ENCODE data around the gene RFX6.

Gene RFX6

GRCh38 chr6:116963972-116964371, 86.9 kb downstream of the RFX6 start:
- DNase-seq (ENCODE audit: low read depth, low spot score) = no peak
- no peak overlapping the region for H3K4me3 ChIP-seq (ENCODE audit: low read length)

GRCh38 chr6:116966675-116967576, 89.9 kb downstream of the RFX6 start:
- H3K4me3 ChIP-seq (ENCODE audit: low read length) = no peak overlapping the region
- no peak for DNase-seq (ENCODE audit: low read depth, low spot score)

GRCh38 chr6:116969211-116969863, 92.3 kb downstream of the RFX6 start:
- no peak overlapping the region for H3K4me3 ChIP-seq (ENCODE audit: low read length)
- peak; percentile 47 for DNase-seq (ENCODE audit: low read depth, low spot score)

- no peak overlapping the region for H3K4me3 ChIP-seq (ENCODE audit: low read length)
- DNase-seq (ENCODE audit: low read depth, low spot score) = peak; percentile 41
Measured at GRCh38 chr6:116971959-116972358, 94.9 kb downstream of the RFX6 start.

- DNase-seq (ENCODE audit: low read depth, low spot score) = no peak
- H3K4me3 ChIP-seq (ENCODE audit: low read length) = no peak overlapping the region
Measured at GRCh38 chr6:116973976-116974375, 96.9 kb downstream of the RFX6 start.

GRCh38 chr6:116974526-116975316, 97.7 kb downstream of the RFX6 start:
- DNase-seq (ENCODE audit: low read depth, low spot score) = no peak
- no peak overlapping the region for H3K4me3 ChIP-seq (ENCODE audit: low read length)

- no peak for DNase-seq (ENCODE audit: low read depth, low spot score)
- no peak overlapping the region for H3K4me3 ChIP-seq (ENCODE audit: low read length)
Measured at GRCh38 chr6:116975600-116975999, 98.6 kb downstream of the RFX6 start.

- no peak overlapping the region for H3K4me3 ChIP-seq (ENCODE audit: low read length)
- no peak for DNase-seq (ENCODE audit: low read depth, low spot score)
Measured at GRCh38 chr6:116979560-116979959, 102.5 kb downstream of the RFX6 start.

Data from Jurkat, Clone E6-1 (cell line).